ENCODE results near the gene SLC24A5.

Gene SLC24A5

DNA sequence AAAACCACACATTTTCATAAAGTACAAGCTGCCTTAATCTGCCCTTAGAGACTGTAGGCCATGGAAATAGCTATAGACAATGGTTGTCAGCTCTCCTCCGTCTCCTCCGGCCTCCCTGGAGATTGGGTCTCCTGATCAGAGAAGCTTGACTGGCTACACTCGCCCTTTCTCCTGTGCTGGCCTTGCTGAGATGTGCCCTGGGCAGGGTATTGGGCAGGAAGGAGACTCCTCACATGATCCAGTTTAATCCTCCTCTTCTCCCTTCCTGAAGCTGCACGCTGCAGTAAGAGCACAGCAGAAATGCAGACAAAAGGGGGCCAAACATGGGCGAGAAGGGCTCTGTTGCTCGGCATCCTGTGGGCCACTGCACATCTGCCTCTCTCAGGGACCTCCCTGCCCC is at the start of gene SLC24A5:
Gene SLC24A5, plus strand, starts transcription at position 246 of the 400 bp plus-strand sequence. Its CDS starts 55 bp downstream, at position 301.
- TF ChIP-seq CTCF (conservative IDR thresholded peaks at IDR 0.05; ENCODE audit: low read depth, low read length), result no peak
- H3K4me3 ChIP-seq (ENCODE audit: low read depth, low read length), result no peak within 1 kb of the TSS
- no peak for DNase-seq (ENCODE audit: low read depth)

- no peak for DNase-seq (ENCODE audit: low read depth)
- no peak for TF ChIP-seq CTCF (conservative IDR thresholded peaks at IDR 0.05; ENCODE audit: low read depth, low read length)
- no peak overlapping the region for H3K4me3 ChIP-seq (ENCODE audit: low read depth, low read length)
Observed at GRCh38 chr15:48072941-48073340, 47.8 kb upstream of the SLC24A5 start.

DNA sequence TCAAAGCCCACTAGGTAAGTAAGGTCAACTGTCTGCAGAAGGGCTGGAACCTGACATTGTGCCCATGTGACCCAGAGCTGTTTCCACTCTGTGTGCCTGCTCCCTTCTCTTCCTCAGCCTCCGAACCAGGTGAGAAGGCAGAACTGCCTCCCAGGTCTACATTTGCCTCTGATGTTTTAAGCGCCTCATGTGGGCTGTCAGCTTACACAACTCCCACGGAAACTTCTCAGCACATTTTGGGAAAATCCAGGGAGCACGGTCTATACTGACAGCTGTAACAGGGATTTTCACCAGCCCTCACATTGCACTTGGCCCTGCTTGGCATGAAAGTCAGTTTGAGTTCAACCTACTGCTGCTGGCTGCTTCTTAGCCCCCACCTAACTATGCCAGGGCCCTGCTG is 46.9 kb upstream of the SLC24A5 start:
- no peak overlapping the region for H3K4me3 ChIP-seq (ENCODE audit: low read depth, low read length)
- TF ChIP-seq CTCF (conservative IDR thresholded peaks at IDR 0.05; ENCODE audit: low read depth, low read length), result no peak
- DNase-seq (ENCODE audit: low read depth), result no peak

GRCh38 chr15:48076454-48076853 is 44.3 kb upstream of the SLC24A5 start:
- no peak overlapping the region for H3K4me3 ChIP-seq (ENCODE audit: low read depth, low read length)
- no peak for DNase-seq (ENCODE audit: low read depth)
- no peak for TF ChIP-seq CTCF (conservative IDR thresholded peaks at IDR 0.05; ENCODE audit: low read depth, low read length)

DNA sequence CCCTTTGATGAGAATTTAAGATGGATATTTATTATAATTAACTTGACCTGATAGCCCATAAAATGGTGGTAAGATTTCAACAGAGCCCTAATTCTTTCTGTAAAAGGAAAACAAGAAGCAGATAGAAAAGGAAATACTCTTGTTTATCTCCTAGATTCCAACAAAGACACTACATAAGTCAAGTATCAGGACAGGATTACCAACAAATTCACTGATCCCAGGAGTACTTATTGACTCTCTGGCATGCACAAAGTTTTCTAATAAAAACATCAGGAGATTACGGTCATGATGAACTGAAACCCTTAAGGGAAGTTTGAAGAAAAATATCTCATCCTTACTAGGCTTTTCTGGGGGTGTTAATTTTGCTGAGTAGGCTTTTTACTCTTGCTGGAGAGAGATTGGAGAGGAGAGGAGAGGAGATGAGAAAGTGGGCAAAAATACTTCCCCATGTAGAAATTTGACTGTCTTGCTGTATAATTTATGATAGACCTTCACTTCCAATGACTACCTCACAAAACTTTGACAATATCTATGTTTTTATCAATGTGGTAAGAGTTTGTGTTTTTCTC is 43.1 kb upstream of the SLC24A5 start:
- DNase-seq (ENCODE audit: low read depth), result no peak
- TF ChIP-seq CTCF (conservative IDR thresholded peaks at IDR 0.05; ENCODE audit: low read depth, low read length), result no peak
- H3K4me3 ChIP-seq (ENCODE audit: low read depth, low read length), result no peak overlapping the region

- DNase-seq (ENCODE audit: low read depth), result peak; percentile 84
- TF ChIP-seq CTCF (conservative IDR thresholded peaks at IDR 0.05; ENCODE audit: low read depth, low read length), result peak; percentile 82
Observed at GRCh38 chr15:48084759-48085590, 35.8 kb upstream of the SLC24A5 start.

GRCh38 chr15:48085591-48085930 is 35.2 kb upstream of the SLC24A5 start:
- no peak overlapping the region for H3K4me3 ChIP-seq (ENCODE audit: low read depth, low read length)
- TF ChIP-seq CTCF (conservative IDR thresholded peaks at IDR 0.05; ENCODE audit: low read depth, low read length), result no peak
- no peak for DNase-seq (ENCODE audit: low read depth)

More at GRCh38 chr15:48084759-48085590, 35.8 kb upstream of the SLC24A5 start:
- H3K4me3 ChIP-seq (ENCODE audit: low read depth, low read length), result no peak overlapping the region

All from choroid plexus epithelial cell (primary cell).